NCI-H146 treated with DMSO at 0.1 percent for 48 hours (cell line): ENCODE results near the gene CDC37L1.
"Not testable (repeated sequence)": the region's sequence is repeated elsewhere in the genome, so short reads cannot be mapped to it uniquely, and the experiment has no call there.

Source experiments
- DNase-seq: peaks from one replicate; lab custom pipeline; 2025; ENCODE audit not compliant: unreplicated experiment; lab: John Stamatoyannopoulos, UW

CDC37L1 gene

DNA sequence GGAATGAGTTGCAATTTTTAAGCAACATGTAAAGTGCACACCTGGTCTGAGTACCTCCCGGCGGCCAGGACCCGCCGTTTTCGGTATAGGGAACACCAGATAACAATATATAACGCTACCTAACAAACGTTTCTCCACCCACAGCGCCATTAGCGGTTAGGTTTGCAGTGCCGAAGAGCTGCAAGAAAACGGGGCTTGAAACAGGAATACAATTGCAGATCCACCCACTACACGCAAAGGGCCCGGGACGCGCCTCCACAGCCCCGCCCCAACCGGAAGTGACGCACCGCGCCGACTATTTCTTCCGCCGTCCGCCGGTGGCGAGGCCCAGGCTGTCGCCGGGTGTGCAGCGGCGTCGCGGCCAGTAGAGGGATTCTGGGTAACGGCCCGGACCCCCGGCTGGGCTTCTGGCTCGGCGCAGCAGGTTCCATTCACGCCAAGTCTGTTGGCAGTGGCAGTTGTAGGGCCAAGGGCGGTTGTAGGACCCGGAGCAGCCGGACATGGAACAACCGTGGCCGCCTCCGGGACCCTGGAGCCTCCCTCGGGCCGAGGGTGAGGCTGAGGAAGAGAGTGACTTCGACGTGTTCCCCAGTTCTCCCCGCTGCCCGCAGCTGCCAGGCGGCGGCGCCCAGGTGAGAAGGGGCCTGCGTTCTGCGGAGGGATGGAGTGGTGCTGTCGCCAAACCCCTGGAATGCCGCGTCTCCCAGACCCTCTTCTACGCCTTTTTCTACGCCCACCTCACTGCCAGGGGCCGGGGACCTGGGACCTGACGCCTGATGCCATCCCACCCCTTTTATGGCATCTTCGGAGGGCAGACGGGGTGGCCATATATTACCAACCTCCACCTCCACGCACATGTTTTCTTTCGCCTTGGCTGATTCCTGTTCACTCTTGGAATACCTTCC lies at the start of gene CDC37L1:
Gene CDC37L1, plus strand, starts transcription at position 302 of the 905 bp plus-strand sequence. Its CDS starts 199 bp downstream, at position 501.
- DNase-seq: peak; percentile 94

GRCh38 chr9:4630836-4631235 lies 48.5 kb upstream of the CDC37L1 start:
- no peak for DNase-seq

DNA sequence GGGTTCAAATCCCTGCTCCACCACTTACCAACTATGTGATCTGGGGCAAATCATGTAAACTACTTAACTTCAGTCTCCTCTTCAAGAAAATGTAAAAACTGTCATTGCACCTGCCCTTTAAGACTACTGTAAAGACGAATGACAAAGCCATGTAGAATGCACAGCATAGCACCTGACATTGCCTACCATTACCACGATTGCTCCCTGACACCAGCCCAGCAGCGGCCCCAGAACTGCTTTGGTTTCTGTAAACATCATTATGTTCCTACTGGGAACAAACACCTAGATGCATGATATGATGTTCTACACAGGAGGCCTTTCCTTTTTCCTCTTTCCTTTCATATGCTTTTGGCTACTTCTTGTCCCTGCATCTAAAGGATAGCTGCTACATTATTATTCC lies 40.4 kb upstream of the CDC37L1 start:
- no peak for DNase-seq

DNA sequence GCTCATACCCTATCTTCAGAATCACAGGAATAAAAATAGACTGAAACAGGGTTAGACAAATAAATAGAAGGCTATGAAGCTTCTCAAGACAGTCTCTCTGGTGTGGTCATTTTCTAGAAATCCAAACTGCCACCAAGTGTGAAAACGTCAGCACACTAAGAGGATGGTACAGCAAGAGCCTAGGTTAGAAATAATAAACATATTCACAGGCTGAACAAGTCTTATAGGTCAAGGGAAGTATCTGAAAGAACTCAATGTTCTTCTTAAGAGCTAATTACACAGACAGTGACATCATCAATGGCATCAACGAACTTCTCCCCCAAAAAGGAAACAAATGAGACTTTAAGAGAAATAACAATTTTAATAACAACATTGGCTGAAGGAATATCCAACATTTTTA lies 39.9 kb upstream of the CDC37L1 start:
- no peak for DNase-seq

DNA sequence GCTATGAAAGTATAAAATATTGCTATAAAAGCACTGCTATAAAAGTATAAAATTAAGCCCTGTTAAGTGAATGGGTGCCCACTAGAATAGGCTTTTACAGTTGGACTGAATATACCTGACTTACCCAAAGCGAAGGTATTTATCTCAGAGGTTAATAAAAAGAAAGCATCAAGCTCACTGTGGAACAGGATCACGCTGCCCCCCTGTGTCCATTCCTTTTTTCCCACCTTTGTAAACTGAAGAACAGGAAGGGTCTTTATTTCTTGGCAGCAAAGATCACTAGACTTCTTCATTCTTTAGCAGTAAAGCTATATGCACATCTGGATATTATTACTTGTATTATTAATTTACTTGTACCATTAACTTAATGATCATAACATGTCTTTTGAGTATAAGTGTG lies 39.3 kb upstream of the CDC37L1 start:
- DNase-seq: peak; percentile 54

DNA sequence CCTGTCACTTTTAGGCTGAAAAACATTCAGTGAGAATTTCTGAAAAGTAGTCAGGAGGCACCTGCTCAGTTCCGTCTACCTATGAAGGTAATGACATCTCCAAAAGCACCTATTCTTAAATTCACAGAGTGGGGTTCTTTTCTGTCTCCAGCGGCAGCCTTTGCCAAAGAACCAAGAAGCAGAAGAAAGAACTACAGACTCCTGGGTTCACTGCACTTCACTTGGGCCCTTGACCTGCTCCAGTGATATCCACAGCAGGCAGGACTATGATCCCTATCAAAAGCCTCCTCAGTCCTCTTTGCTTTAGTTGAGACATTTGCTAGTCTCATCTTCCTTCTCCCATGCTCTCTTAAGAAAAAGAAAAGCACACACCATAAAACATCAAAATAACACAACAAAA lies 37.0 kb upstream of the CDC37L1 start:
- no peak for DNase-seq

GRCh38 chr9:4654084-4654483 lies 25.3 kb upstream of the CDC37L1 start:
- no peak for DNase-seq

DNA sequence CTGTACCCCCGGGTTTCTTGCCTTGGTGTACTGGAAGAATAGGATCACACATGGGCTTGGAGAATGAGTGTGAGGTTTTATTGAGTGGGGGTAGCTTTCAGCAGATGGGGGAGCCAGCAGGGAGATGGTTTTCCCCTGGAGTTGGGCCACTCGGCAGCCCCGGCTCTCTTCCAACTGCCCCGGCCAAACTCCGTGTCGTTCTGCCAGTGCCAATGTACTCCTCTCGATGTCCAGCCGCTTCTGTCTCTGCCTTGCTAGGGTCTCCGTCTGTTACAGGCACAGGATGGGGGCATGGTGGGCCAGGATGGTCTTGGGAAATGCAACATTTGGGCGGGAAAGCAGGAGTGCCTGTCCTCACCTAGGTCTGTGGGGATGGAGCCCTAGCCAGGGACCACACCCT lies 24.8 kb upstream of the CDC37L1 start:
- no peak for DNase-seq

DNA sequence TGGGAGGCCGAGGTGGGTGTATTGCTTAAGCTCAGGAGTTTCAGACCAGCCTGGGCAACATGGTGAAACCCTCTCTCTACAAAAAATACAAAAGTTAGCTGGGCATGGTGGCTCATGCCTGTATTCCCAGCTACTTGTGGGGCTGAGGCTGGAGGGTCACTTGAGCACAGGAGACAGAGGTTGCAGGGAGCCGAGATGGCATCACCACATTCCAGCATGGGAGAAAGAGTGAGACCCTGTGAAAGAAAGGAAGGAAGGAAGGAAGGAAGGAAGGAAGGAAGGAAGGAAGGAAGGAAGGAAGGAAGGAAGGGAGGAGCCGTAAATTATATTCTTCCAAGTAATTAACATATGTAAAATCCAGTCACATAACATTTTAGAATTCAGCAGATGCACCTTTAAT lies 23.2 kb upstream of the CDC37L1 start:
- DNase-seq: not testable (repeated sequence)

DNA sequence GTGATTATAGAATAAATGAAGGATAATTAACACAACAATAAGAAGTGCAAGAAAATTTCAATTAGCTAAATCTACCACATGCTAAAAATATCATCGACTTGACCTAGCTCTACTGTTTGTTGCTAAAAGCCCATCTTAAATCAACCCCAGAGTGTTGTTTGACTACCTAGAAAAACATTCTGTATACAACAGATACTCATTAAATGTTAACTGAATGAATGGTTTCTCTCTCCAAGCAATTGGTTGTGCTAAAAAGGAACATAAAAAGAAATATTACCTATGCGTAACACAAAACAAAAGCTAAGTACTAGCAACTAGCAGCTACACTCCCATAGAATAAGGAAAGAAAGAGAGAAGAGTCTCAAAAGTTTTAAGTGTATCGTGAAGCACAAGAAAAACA lies 22.7 kb upstream of the CDC37L1 start:
- no peak for DNase-seq

GRCh38 chr9:4657426-4658159 lies 21.8 kb upstream of the CDC37L1 start:
- DNase-seq: peak; percentile 78

DNA sequence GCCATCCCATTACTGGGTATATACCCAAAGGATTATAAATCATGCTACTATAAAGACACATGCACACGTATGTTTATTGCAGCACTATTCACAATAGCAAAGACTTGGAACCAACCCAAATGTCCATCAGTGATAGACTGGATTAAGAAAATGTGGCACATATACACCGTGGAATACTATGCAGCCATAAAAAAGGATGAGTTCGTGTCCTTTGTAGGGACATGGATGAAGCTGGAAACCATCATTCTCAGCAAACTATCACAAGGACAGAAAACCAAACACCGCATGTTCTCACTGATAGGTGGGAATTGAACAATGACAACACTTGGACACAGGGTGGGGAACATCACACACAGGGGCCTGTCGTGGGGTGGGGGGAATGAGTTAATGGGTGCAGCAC lies 18.7 kb upstream of the CDC37L1 start:
- not testable (repeated sequence) for DNase-seq

GRCh38 chr9:4661165-4661564 lies 18.2 kb upstream of the CDC37L1 start:
- no peak for DNase-seq

- DNase-seq: peak; percentile 74
These were observed 17.8 kb upstream of the CDC37L1 start for GRCh38 chr9:4661611-4662010.

DNA sequence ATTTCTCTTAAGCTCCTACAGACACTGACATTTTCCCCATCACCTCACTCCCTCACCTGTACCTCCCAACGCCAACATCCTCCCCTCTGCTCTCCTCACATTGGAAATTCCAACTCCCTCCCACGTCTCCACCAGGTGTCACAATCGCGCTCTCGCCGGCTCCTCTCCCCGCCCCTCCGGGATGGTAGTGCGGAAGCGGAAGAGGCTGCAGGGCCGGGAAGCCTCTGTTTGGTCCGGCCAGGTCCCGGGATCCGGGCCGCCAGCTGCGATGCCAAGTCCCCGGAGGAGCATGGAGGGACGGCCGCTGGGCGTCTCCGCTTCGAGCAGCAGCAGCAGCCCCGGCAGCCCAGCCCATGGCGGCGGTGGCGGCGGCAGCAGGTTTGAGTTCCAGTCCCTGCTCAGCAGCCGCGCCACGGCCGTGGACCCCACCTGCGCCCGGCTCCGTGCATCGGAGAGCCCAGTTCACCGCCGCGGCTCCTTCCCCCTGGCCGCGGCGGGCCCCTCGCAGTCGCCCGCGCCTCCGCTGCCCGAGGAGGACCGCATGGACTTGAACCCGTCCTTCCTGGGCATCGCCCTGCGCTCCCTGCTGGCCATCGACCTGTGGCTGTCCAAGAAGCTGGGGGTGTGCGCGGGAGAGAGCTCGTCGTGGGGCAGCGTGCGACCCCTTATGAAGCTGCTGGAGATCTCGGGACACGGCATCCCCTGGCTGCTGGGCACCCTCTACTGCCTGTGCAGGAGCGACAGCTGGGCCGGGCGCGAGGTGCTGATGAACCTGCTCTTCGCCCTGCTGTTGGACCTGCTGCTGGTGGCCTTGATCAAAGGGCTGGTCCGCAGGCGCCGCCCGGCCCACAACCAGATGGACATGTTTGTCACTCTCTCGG lies 17.0 kb upstream of the CDC37L1 start, which contains the start of gene PLPP6:
Gene PLPP6, plus strand, starts transcription at position 187 of the 881 bp plus-strand sequence. Its CDS starts 82 bp downstream, at position 269.
- peak; percentile 95 for DNase-seq

DNA sequence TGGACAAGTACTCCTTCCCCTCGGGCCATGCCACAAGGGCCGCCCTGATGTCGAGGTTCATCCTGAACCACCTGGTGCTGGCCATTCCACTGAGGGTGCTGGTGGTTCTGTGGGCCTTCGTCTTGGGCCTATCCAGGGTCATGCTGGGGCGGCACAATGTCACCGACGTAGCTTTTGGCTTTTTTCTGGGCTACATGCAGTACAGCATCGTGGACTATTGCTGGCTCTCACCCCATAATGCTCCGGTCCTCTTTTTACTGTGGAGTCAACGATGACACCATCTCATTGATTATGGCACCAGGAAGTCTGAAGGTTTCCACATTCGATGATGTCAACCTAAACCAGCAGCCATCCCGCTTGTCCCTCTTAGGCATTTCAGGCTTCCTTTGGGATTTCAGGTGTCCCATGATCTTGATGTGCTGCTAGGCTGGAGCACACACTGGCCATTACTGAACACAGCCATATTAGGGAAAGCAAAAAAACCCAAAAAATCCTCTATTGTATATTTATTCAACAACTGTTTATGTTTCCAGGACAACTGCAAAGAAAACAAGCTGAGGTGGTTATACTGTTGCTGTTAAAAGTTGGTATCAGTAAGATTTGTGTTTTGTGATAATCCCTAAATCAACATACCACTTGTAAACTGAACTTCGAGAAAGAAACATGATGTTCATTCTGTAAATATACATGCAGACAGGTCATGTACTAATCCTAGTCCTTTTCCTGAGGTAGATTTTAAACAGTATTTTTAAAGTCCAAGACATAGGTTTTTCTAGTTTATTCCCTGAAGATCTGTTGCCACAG lies 16.2 kb upstream of the CDC37L1 start:
- DNase-seq: peak; percentile 36

DNA sequence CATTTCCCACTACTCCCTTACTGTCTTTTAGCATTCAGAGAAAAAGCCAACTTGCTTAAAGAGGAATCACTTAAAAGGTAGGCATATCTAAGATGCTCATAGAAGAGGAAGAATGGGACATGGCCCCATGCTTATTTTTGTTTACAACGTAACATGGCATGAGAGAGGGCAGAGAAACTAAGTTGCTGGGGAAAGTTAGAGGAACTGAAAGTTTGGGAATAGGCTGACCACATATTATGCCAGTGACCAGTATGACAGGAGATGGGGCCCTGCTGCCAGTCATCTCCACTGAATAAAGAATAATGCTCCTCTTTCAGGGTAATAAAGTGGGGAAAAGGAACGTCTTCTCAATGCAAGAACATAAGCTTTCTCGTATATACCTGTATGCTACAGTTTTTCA lies 15.4 kb upstream of the CDC37L1 start:
- no peak for DNase-seq

GRCh38 chr9:4665357-4665756 lies 14.0 kb upstream of the CDC37L1 start:
- no peak for DNase-seq

DNA sequence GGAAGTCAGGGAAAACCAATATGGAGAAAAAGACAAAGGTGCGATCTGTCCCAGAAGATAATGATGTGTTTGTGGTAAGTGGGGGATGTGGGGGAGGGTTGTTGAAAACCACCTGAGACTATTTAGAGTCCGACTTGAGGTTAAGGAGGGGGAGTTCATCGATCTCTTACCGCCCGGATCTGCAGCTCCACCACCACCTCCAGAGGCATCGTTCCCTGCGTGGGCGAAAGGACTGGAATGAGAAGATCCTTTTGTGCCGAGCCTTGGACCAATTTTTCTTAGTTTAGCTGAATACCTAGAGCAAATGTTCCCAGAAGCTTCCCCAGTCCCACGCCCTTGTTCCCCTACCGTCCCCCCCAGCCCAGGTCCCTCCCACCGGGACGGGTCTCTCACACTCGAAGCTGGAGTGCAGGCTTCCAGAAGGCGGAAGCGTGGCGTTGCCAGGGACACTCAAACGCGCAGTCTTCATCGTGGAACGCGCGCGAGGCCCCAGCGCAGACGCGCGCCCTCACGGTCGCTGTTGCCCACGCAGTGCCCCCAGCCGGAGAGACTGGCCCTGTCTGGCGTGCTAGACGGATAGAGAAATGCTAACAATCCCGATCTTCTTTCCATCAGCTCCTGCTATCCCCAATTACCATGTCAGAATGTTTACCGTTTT lies 13.2 kb upstream of the CDC37L1 start, which contains the start of gene SPATA6L:
Gene SPATA6L, minus strand, starts transcription at position 439 of the 658 bp plus-strand sequence. Its CDS starts 230 bp downstream, at position 209.
- DNase-seq: peak; percentile 46
